Measurements from ENCODE around the gene NUDT22. TPM values are rescaled to one million over a fixed set of nuclear protein-coding genes. Genes with fewer than 3 reads are reported as not detected.
A peak's percentile ranks its signal among the peaks of the same experiment; 100 is the strongest.

The NUDT22 gene
- total RNA-seq, 1 donor, result 56.5 TPM

DNA sequence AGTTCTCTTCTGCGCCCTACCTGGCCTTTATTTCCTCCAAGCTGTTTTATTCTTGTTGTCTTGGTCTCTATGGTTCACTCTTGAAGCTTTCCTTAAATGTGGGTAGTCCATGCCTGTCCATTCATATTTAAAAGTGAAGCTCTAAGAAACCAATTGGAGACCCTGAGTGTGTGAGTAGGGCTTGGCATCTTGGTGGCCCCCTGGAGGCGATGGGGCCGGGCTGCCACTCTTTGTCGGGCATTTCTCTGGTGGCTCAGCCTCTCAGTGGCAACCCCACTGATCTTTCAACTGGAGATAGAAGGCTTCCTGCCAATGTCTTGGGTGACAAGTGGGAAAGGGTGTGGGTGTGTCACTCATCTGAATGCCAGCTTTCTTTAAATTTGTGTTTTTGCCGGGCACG is 9.2 kb upstream of the NUDT22 start:
- Histone ChIP-seq H2AFZ (ENCODE audit: low read length) (no peak overlapping the region), H3K4me1 (ENCODE audit: insufficient read depth, low read length) (no peaks in the 10 kb centered on the region), H3K27ac (ENCODE audit: low read depth, low read length) (no peak overlapping the region), H3K36me3 (ENCODE audit: insufficient read depth, low read length) (no peaks in the 10 kb centered on the region), H4K20me1 (ENCODE audit: insufficient read depth, low read length) (no peaks in the 10 kb centered on the region), H3K4me3 (ENCODE audit: insufficient read depth, low read length) (no peak overlapping the region), H3K4me2 (ENCODE audit: insufficient read depth, low read length) (no peak overlapping the region), H3K9me3 (ENCODE audit: low read depth, low read length) (no peaks in the 10 kb centered on the region), H3K27me3 (ENCODE audit: insufficient read depth, low read length) (no peaks in the 10 kb centered on the region), H3K79me2 (ENCODE audit: insufficient read depth, low read length) (no peaks in the 10 kb centered on the region)
- TF ChIP-seq, protein P1, sequence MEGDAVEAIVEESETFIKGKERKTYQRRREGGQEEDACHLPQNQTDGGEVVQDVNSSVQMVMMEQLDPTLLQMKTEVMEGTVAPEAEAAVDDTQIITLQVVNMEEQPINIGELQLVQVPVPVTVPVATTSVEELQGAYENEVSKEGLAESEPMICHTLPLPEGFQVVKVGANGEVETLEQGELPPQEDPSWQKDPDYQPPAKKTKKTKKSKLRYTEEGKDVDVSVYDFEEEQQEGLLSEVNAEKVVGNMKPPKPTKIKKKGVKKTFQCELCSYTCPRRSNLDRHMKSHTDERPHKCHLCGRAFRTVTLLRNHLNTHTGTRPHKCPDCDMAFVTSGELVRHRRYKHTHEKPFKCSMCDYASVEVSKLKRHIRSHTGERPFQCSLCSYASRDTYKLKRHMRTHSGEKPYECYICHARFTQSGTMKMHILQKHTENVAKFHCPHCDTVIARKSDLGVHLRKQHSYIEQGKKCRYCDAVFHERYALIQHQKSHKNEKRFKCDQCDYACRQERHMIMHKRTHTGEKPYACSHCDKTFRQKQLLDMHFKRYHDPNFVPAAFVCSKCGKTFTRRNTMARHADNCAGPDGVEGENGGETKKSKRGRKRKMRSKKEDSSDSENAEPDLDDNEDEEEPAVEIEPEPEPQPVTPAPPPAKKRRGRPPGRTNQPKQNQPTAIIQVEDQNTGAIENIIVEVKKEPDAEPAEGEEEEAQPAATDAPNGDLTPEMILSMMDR (IDR thresholded peaks at IDR 0.05; ENCODE audit: extremely low read depth, low read depth, low read length), result no peak
- DNase-seq (ENCODE audit: insufficient read length, low spot score, missing footprints), result peak; percentile 29

DNA sequence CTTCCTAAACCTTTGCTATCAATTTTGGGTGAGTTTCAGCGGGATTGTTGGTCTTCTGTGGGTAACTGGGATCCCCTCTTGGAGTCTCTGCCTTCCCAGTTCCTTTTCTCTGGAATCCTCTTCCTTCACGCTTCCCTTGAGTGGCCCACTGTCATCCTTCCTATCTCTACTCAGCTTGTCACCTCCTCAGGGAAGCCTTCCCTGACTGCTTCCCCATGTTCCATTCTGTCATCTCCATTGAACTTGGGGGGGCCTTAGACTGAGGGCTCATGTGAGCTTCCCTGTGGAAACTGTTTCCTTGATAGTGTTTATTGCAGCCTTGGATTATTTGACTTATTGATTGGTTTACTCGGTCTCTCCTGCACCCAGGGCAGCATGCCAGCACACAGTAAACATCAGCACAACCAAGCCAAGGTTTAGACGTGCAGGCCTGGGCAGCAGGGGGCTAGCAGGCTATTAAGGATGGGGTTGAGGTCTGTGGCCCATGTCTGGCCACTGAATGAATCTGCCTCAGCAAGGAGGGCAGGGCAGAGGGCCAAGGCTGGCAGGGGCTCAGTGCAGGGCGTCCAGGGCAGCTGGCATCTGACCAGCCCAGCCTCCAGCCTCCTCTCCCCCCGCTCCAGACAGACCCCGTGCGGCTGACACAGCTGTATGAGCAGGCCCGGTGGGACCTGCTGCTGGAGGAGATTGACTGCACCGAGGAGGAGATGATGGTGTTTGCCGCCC is 7.3 kb upstream of the NUDT22 start:
- no peak overlapping the region for H3K4me3 ChIP-seq (ENCODE audit: insufficient read depth, low read length)
- no peaks in the 10 kb centered on the region for H3K27me3 ChIP-seq (ENCODE audit: insufficient read depth, low read length)
- H3K4me2 ChIP-seq (ENCODE audit: insufficient read depth, low read length), result no peak overlapping the region
- peaks cover 5% of the 10 kb centered on the region for H3K36me3 ChIP-seq (ENCODE audit: insufficient read depth, low read length)
- no peak overlapping the region for H2AFZ ChIP-seq (ENCODE audit: low read length)
- no peaks in the 10 kb centered on the region for H3K79me2 ChIP-seq (ENCODE audit: insufficient read depth, low read length)
- H3K4me1 ChIP-seq (ENCODE audit: insufficient read depth, low read length), result no peaks in the 10 kb centered on the region
- H3K27ac ChIP-seq (ENCODE audit: low read depth, low read length), result no peak overlapping the region
- H3K9me3 ChIP-seq (ENCODE audit: low read depth, low read length), result no peaks in the 10 kb centered on the region
- H4K20me1 ChIP-seq (ENCODE audit: insufficient read depth, low read length), result no peaks in the 10 kb centered on the region
- TF ChIP-seq, protein P1 (IDR thresholded peaks at IDR 0.05; ENCODE audit: extremely low read depth, low read depth, low read length), result no peak
- DNase-seq (ENCODE audit: insufficient read length, low spot score, missing footprints), result no peak

DNA sequence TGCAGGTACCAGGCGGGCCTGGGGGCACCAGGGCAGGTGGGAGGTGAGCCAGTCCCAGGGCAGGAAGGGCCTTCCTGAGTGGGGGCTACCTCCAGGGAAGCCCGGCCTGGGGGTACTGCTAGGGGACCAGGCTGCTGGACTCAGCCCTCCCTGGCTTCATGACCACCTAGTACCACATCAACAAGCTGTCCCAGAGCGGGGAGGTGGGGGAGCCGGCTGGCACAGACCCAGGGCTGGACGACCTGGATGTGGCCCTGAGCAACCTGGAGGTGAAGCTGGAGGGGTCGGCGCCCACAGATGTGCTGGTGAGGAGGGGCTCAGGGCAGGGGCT is 6.8 kb upstream of the NUDT22 start:
- no peaks in the 10 kb centered on the region for H3K9me3 ChIP-seq (ENCODE audit: low read depth, low read length)
- TF ChIP-seq, protein P1 (IDR thresholded peaks at IDR 0.05; ENCODE audit: extremely low read depth, low read depth, low read length), result no peak
- peak; percentile 18 for DNase-seq (ENCODE audit: insufficient read length, low spot score, missing footprints)
- H3K4me3 ChIP-seq (ENCODE audit: insufficient read depth, low read length), result no peak overlapping the region
- H3K4me2 ChIP-seq (ENCODE audit: insufficient read depth, low read length), result no peak overlapping the region
- H2AFZ ChIP-seq (ENCODE audit: low read length), result no peak overlapping the region
- peaks cover 5% of the 10 kb centered on the region for H3K36me3 ChIP-seq (ENCODE audit: insufficient read depth, low read length)
- no peaks in the 10 kb centered on the region for H4K20me1 ChIP-seq (ENCODE audit: insufficient read depth, low read length)
- H3K4me1 ChIP-seq (ENCODE audit: insufficient read depth, low read length), result no peaks in the 10 kb centered on the region
- H3K27me3 ChIP-seq (ENCODE audit: insufficient read depth, low read length), result no peaks in the 10 kb centered on the region
- no peaks in the 10 kb centered on the region for H3K79me2 ChIP-seq (ENCODE audit: insufficient read depth, low read length)
- H3K27ac ChIP-seq (ENCODE audit: low read depth, low read length), result no peak overlapping the region

DNA sequence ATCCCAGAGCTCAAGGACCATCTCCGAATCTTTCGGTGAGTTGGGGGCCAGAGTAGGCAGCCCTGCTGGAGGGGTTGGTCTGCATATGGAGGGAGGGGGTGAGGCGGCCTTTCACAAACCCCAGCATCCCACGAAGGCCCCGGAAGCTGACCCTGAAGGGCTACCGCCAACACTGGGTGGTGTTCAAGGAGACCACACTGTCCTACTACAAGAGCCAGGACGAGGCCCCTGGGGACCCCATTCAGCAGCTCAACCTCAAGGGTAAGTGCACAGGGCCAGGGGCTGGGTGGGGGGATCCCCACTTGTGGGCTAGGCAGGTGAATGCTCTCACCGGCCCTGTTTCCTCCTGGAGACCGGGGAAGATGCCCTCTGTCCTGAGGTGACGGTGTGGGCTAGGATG is 6.3 kb upstream of the NUDT22 start:
- Histone ChIP-seq H3K9me3 (ENCODE audit: low read depth, low read length) (no peaks in the 10 kb centered on the region), H3K27ac (ENCODE audit: low read depth, low read length) (no peak overlapping the region), H3K36me3 (ENCODE audit: insufficient read depth, low read length) (peaks cover 5% of the 10 kb centered on the region), H2AFZ (ENCODE audit: low read length) (no peak overlapping the region), H3K4me1 (ENCODE audit: insufficient read depth, low read length) (no peaks in the 10 kb centered on the region), H4K20me1 (ENCODE audit: insufficient read depth, low read length) (no peaks in the 10 kb centered on the region), H3K4me3 (ENCODE audit: insufficient read depth, low read length) (no peak overlapping the region), H3K27me3 (ENCODE audit: insufficient read depth, low read length) (no peaks in the 10 kb centered on the region), H3K4me2 (ENCODE audit: insufficient read depth, low read length) (no peak overlapping the region), H3K79me2 (ENCODE audit: insufficient read depth, low read length) (peaks cover 2% of the 10 kb centered on the region)
- peak; percentile 53 for DNase-seq (ENCODE audit: insufficient read length, low spot score, missing footprints)
- TF ChIP-seq, protein P1 (IDR thresholded peaks at IDR 0.05; ENCODE audit: extremely low read depth, low read depth, low read length), result no peak
